ENCODE measurements around the gene RPS17.

DNA sequence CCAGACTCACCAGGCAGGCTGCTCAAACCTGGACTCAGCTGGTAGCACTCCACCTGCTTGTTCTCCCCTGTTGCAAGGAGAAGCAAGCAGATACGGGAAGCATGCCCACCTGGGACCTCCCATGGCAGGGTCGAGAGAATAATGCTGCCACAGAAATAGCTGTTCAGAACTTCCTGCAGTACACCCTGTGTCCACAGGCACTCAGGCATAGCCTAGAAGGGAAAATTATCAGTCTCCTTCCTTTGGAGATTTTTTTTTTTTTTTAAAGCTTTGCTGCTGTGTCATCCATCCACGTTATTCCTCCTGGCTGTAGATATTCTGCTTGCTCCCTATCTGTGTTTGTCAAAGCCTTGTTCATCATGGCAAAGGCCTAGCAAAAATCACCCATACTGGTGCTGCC, 32.7 kb upstream of the RPS17 start:
- TF ChIP-seq POLR2AphosphoS5 (IDR thresholded peaks at IDR 0.05), result no peak
- TF ChIP-seq, protein P1, sequence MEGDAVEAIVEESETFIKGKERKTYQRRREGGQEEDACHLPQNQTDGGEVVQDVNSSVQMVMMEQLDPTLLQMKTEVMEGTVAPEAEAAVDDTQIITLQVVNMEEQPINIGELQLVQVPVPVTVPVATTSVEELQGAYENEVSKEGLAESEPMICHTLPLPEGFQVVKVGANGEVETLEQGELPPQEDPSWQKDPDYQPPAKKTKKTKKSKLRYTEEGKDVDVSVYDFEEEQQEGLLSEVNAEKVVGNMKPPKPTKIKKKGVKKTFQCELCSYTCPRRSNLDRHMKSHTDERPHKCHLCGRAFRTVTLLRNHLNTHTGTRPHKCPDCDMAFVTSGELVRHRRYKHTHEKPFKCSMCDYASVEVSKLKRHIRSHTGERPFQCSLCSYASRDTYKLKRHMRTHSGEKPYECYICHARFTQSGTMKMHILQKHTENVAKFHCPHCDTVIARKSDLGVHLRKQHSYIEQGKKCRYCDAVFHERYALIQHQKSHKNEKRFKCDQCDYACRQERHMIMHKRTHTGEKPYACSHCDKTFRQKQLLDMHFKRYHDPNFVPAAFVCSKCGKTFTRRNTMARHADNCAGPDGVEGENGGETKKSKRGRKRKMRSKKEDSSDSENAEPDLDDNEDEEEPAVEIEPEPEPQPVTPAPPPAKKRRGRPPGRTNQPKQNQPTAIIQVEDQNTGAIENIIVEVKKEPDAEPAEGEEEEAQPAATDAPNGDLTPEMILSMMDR (IDR thresholded peaks at IDR 0.05), result no peak
- no peak for TF ChIP-seq POLR2A (IDR thresholded peaks at IDR 0.05)

Data from gastroesophageal sphincter (tissue), 3 donors.